ENCODE results near the gene INPP5J.
"Not testable (repeated sequence)": the region's sequence is repeated elsewhere in the genome, so short reads cannot be mapped to it uniquely, and the experiment has no call there.

The INPP5J gene

GRCh38 chr22:31144223-31144622 is 21.5 kb downstream of the INPP5J start:
- DNase-seq (ENCODE audit: low read depth in 2 of 2): no peak

GRCh38 chr22:31148488-31148887 is 25.7 kb downstream of the INPP5J start:
- DNase-seq (ENCODE audit: low read depth in 2 of 2): no peak

- DNase-seq (ENCODE audit: low read depth in 2 of 2): no peak
Measured at GRCh38 chr22:31148953-31149627, 26.3 kb downstream of the INPP5J start.

GRCh38 chr22:31150615-31151014 is 27.8 kb downstream of the INPP5J start:
- DNase-seq (ENCODE audit: low read depth in 2 of 2): no peak

GRCh38 chr22:31151872-31152271 is 29.1 kb downstream of the INPP5J start:
- no peak for DNase-seq (ENCODE audit: low read depth in 2 of 2)

- no peak for DNase-seq (ENCODE audit: low read depth in 2 of 2)
Measured at GRCh38 chr22:31153357-31153756, 30.6 kb downstream of the INPP5J start.

GRCh38 chr22:31154975-31155374 is 32.2 kb downstream of the INPP5J start:
- DNase-seq (ENCODE audit: low read depth in 2 of 2): no peak

- no peak for DNase-seq (ENCODE audit: low read depth in 2 of 2)
Measured at GRCh38 chr22:31155422-31155821, 32.7 kb downstream of the INPP5J start.

- DNase-seq (ENCODE audit: low read depth in 2 of 2): no peak
Measured at GRCh38 chr22:31160328-31160978, 37.7 kb downstream of the INPP5J start.

- DNase-seq (ENCODE audit: low read depth in 2 of 2): no peak
Measured at GRCh38 chr22:31161386-31161785, 38.6 kb downstream of the INPP5J start.

- DNase-seq (ENCODE audit: low read depth in 2 of 2): no peak
Measured at GRCh38 chr22:31162015-31162765, 39.4 kb downstream of the INPP5J start.

GRCh38 chr22:31170971-31171370 is 48.2 kb downstream of the INPP5J start:
- DNase-seq (ENCODE audit: low read depth in 2 of 2): no peak

- DNase-seq (ENCODE audit: low read depth in 2 of 2): not testable (repeated sequence)
Measured at GRCh38 chr22:31171734-31172133, 49.0 kb downstream of the INPP5J start.

- DNase-seq (ENCODE audit: low read depth in 2 of 2): no peak
Measured at GRCh38 chr22:31173386-31174145, 50.8 kb downstream of the INPP5J start.

- DNase-seq (ENCODE audit: low read depth in 2 of 2): no peak
Measured at GRCh38 chr22:31176923-31177322, 54.2 kb downstream of the INPP5J start.

GRCh38 chr22:31177420-31178162 is 54.8 kb downstream of the INPP5J start:
- no peak for DNase-seq (ENCODE audit: low read depth in 2 of 2)

GRCh38 chr22:31178859-31179258 is 56.1 kb downstream of the INPP5J start:
- DNase-seq (ENCODE audit: low read depth in 2 of 2): no peak

GRCh38 chr22:31179345-31179744 is 56.6 kb downstream of the INPP5J start:
- no peak for DNase-seq (ENCODE audit: low read depth in 2 of 2)

- no peak for DNase-seq (ENCODE audit: low read depth in 2 of 2)
Measured at GRCh38 chr22:31184015-31184414, 61.2 kb downstream of the INPP5J start.

All from stimulated activated CD4-positive, alpha-beta T cell treated with anti-CD3 and anti-CD28 coated beads, Interleukin-1b, Interleukin-23, amount 100 ng/mL, for 4 hours (primary cell).